Measurements from ENCODE around the gene CD247. TPM values are rescaled to one million over a fixed set of nuclear protein-coding genes. Genes with fewer than 3 reads are reported as not detected.
"Not testable (repeated sequence)": the region's sequence is repeated elsewhere in the genome, so short reads cannot be mapped to it uniquely, and the experiment has no call there.

The CD247 gene
- total RNA-seq, 1 experiment from 2014 or later: 0.44 TPM

DNA sequence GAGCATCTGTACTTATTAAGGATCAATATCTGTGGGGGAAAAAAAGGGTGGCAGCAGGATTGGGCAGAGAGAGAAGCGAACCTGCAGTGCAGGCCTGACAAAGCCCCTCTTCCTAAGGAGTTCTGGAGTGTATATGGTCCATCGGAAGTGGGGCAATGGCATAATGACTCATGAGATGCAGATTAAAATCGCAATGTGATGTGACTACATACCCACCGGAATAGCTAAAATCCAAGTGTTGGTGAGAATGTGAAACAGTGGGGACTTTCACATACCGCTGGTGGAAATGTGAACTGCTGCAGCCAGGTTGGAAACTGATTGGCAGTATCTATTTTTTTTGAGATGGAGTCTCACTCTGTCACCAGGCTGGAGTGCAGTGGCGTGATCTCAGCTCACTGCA, 43.4 kb upstream of the CD247 start:
- DNase-seq (ENCODE audit: low read depth, low spot score) (no peak), ATAC-seq (no peak)
- intact Hi-C loops (cut with micrococcal nuclease; ENCODE audit: unreplicated experiment) (no loop called here), in situ Hi-C loops (cut with HindIII; ENCODE audit: low pct_unique_long_range_greater_than_20kb, low sequenced_read_pairs) (no loop called here)
- ChIA-PET POLR2A (no interaction called here), CTCF (no interaction called here)
- BruUV-seq (replicated peaks): no TSS peak
- no peaks in the 10 kb centered on the region for H3K9me3 ChIP-seq (ENCODE audit: control insufficient read depth, insufficient read depth, low read depth, low read length)
- no peaks in the 10 kb centered on the region for H3K36me3 ChIP-seq (ENCODE audit: control insufficient read depth, insufficient read depth, low read length)
- H3K27ac ChIP-seq (ENCODE audit: low read length): no peak overlapping the region
- no peak for TF ChIP-seq POLR2AphosphoS5 (IDR thresholded peaks at IDR 0.05; ENCODE audit: low read depth, low read length)
- TF ChIP-seq TCF7L2 (IDR thresholded peaks at IDR 0.05; ENCODE audit: low read depth, low read length): no peak
- no peak for TF ChIP-seq SIN3A (IDR thresholded peaks at IDR 0.05; ENCODE audit: borderline replicate concordance, insufficient read depth, low read depth, low read length)
- TF ChIP-seq, protein P1, sequence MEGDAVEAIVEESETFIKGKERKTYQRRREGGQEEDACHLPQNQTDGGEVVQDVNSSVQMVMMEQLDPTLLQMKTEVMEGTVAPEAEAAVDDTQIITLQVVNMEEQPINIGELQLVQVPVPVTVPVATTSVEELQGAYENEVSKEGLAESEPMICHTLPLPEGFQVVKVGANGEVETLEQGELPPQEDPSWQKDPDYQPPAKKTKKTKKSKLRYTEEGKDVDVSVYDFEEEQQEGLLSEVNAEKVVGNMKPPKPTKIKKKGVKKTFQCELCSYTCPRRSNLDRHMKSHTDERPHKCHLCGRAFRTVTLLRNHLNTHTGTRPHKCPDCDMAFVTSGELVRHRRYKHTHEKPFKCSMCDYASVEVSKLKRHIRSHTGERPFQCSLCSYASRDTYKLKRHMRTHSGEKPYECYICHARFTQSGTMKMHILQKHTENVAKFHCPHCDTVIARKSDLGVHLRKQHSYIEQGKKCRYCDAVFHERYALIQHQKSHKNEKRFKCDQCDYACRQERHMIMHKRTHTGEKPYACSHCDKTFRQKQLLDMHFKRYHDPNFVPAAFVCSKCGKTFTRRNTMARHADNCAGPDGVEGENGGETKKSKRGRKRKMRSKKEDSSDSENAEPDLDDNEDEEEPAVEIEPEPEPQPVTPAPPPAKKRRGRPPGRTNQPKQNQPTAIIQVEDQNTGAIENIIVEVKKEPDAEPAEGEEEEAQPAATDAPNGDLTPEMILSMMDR (IDR thresholded peaks at IDR 0.05): no peak
- TF ChIP-seq, protein P2, sequence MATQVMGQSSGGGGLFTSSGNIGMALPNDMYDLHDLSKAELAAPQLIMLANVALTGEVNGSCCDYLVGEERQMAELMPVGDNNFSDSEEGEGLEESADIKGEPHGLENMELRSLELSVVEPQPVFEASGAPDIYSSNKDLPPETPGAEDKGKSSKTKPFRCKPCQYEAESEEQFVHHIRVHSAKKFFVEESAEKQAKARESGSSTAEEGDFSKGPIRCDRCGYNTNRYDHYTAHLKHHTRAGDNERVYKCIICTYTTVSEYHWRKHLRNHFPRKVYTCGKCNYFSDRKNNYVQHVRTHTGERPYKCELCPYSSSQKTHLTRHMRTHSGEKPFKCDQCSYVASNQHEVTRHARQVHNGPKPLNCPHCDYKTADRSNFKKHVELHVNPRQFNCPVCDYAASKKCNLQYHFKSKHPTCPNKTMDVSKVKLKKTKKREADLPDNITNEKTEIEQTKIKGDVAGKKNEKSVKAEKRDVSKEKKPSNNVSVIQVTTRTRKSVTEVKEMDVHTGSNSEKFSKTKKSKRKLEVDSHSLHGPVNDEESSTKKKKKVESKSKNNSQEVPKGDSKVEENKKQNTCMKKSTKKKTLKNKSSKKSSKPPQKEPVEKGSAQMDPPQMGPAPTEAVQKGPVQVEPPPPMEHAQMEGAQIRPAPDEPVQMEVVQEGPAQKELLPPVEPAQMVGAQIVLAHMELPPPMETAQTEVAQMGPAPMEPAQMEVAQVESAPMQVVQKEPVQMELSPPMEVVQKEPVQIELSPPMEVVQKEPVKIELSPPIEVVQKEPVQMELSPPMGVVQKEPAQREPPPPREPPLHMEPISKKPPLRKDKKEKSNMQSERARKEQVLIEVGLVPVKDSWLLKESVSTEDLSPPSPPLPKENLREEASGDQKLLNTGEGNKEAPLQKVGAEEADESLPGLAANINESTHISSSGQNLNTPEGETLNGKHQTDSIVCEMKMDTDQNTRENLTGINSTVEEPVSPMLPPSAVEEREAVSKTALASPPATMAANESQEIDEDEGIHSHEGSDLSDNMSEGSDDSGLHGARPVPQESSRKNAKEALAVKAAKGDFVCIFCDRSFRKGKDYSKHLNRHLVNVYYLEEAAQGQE (IDR thresholded peaks at IDR 0.05; ENCODE audit: insufficient read depth in 1 of 2, low read depth in 2 of 2, low read length in 1 of 2): no peak
- H3K4me1 ChIP-seq (ENCODE audit: control insufficient read depth, insufficient read depth, low read length): no peaks in the 10 kb centered on the region
- no peak overlapping the region for H3K4me3 ChIP-seq (ENCODE audit: low read depth in 2 of 2, low read length in 2 of 2)
- H3K27me3 ChIP-seq (ENCODE audit: control insufficient read depth, insufficient read depth, low read length): no peaks in the 10 kb centered on the region

DNA sequence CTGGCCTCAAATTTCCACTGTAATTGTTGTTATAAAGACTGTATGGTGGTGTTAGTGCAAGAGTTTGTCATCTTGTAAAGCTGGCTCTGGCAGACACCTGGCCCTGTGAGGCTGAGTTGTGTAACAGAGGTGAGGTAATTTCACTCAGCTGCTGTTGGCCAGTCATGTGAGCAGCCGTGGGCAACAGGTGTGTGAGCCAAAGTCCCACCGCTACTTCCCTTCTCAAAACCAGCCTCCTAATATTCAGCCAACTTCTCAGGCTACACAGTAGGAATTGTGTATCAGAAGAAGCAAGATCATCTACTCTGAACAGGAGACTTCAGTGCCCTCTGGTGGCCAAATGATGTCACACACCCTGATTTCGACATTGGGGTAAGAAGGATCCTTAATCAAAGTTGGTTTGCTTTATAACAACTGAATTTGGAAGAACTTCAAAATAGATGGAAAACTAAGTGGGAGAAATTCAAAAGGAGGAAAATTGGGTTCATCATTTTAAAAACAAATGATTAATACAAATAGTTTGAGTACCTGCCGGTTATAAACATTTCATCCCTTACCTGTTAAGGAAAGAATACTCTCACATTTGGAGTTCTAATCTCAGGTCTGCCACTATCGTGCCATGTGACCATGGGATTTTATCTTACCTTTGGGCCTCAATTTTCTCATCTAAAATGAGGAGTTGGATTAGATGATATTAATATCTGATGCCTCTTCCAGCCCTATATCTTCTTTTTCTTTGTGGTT, 37.8 kb upstream of the CD247 start:
- in situ Hi-C loops (cut with HindIII; ENCODE audit: low pct_unique_long_range_greater_than_20kb, low sequenced_read_pairs): no loop called here
- intact Hi-C loops (cut with micrococcal nuclease; ENCODE audit: unreplicated experiment): loop anchor here (5.0 kb wide), 1 partner anchor 131 kb away; no protein-coding TSS in a partner anchor
- TF ChIP-seq, protein P1 (IDR thresholded peaks at IDR 0.05): peak; percentile 86
- no peak for TF ChIP-seq SIN3A (IDR thresholded peaks at IDR 0.05; ENCODE audit: borderline replicate concordance, insufficient read depth, low read depth, low read length)
- H3K27ac ChIP-seq (ENCODE audit: low read length): no peak overlapping the region
- ATAC-seq: peak; percentile 57; the same call in 1 of the 2 replicates
- no peaks in the 10 kb centered on the region for H3K36me3 ChIP-seq (ENCODE audit: control insufficient read depth, insufficient read depth, low read length)
- ChIA-PET CTCF (no interaction called here), POLR2A (no interaction called here)
- H3K4me1 ChIP-seq (ENCODE audit: control insufficient read depth, insufficient read depth, low read length): peaks cover 6% of the 10 kb centered on the region
- H3K4me3 ChIP-seq (ENCODE audit: low read depth in 2 of 2, low read length in 2 of 2): no peak overlapping the region
- no peaks in the 10 kb centered on the region for H3K9me3 ChIP-seq (ENCODE audit: control insufficient read depth, insufficient read depth, low read depth, low read length)
- H3K27me3 ChIP-seq (ENCODE audit: control insufficient read depth, insufficient read depth, low read length): no peaks in the 10 kb centered on the region
- BruUV-seq (replicated peaks): no TSS peak
- DNase-seq (ENCODE audit: low read depth, low spot score): peak; percentile 63

DNA sequence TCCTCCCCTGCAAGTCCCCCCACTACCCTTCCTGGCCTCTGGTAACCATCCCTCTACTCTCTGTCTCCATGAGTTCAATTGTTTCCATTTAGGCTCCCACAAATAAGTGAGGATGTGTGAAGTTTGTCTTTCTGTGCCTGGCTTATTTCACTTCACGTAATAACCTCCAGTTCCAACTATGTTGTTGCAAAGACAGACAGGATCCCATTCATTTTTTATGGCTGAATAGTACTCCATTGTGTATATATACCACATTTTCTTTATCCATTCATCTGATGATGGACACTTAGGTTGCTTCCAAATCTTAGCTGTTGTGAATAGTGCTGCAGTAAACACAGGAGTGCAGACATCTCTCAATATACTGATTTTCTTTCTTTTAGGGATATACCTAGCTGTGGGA, 36.7 kb upstream of the CD247 start:
- H3K4me1 ChIP-seq (ENCODE audit: control insufficient read depth, insufficient read depth, low read length); H3K36me3 ChIP-seq (ENCODE audit: control insufficient read depth, insufficient read depth, low read length); H3K9me3 ChIP-seq (ENCODE audit: control insufficient read depth, insufficient read depth, low read depth, low read length); in situ Hi-C loops (cut with HindIII; ENCODE audit: low pct_unique_long_range_greater_than_20kb, low sequenced_read_pairs); H3K4me3 ChIP-seq (ENCODE audit: low read depth in 2 of 2, low read length in 2 of 2); ATAC-seq; BruUV-seq (replicated peaks); CTCF ChIA-PET; H3K27ac ChIP-seq (ENCODE audit: low read length); H3K27me3 ChIP-seq (ENCODE audit: control insufficient read depth, insufficient read depth, low read length); DNase-seq (ENCODE audit: low read depth, low spot score); POLR2A ChIA-PET: not testable (repeated sequence)
- intact Hi-C loops (cut with micrococcal nuclease; ENCODE audit: unreplicated experiment): loop anchor here (5.0 kb wide), 1 partner anchor 132 kb away; no protein-coding TSS in a partner anchor

Data from Panc1 (cell line).